Fibroblast of lung (primary cell): Measurements from ENCODE around the gene SENP2. TPM values are rescaled to one million over a fixed set of nuclear protein-coding genes. Genes with fewer than 3 reads are reported as not detected.

ENCODE experiments used
- DNase-seq, 2 donors: peaks; one replicate each; pipeline versions ENCODE4 v3.0.0 to v3.0.0-alpha.2; 2010; ENCODE audit warnings: low read depth in 2 of 2
- H2AFZ ChIP-seq: 2 replicates; pipeline ENCODE4 v1.5.1; 2012; ENCODE audit warnings: low read length, control low read depth, inconsistent platforms
- H3K27ac ChIP-seq: 2 replicates; pipeline ENCODE4 v1.5.1; 2011; ENCODE audit warnings: low read length, control low read depth; ENCODE audit not compliant: insufficient read depth
- H3K27me3 ChIP-seq: 2 replicates; pipeline ENCODE4 v1.5.1; 2011; ENCODE audit warnings: mild to moderate bottlenecking, low read length; ENCODE audit not compliant: control insufficient read depth, insufficient read depth
- H3K36me3 ChIP-seq: 2 replicates; pipeline ENCODE4 v1.5.1; 2011; ENCODE audit warnings: low read length; ENCODE audit not compliant: control insufficient read depth, insufficient read depth
- H3K4me1 ChIP-seq: 2 replicates; pipeline ENCODE4 v1.5.1; 2011; ENCODE audit warnings: low read length; ENCODE audit not compliant: control insufficient read depth, insufficient read depth; ENCODE audit errors: extremely low read depth
- H3K4me2 ChIP-seq: 2 replicates; pipeline ENCODE4 v1.5.1; 2011; ENCODE audit warnings: low read length, control low read depth; ENCODE audit not compliant: insufficient read depth; ENCODE audit errors: extremely low read depth
- H3K4me3 ChIP-seq, 4 experiments: fragments of 200-600 bp in 1 of 4; sonication (generic) in 1 of 4; replicated peaks in 1 of 4; 2 replicates each; pipeline ENCODE4 v1.5.1; 2011 to 2016; ENCODE audit warnings: low read length in 4 of 4, low read depth in 3 of 4, mild to moderate bottlenecking in 3 of 4, control low read depth in 2 of 4, inconsistent platforms in 1 of 4, mixed read lengths in 1 of 4; ENCODE audit not compliant: insufficient read depth in 1 of 4; ENCODE audit errors: control extremely low read depth in 1 of 4
- H3K79me2 ChIP-seq: 2 replicates; pipeline ENCODE4 v1.5.1; 2012; ENCODE audit warnings: mild to moderate bottlenecking, low read length, inconsistent platforms; ENCODE audit not compliant: control insufficient read depth, insufficient read depth
- H3K9ac ChIP-seq: 2 replicates; pipeline ENCODE4 v1.5.1; 2011; ENCODE audit warnings: mild to moderate bottlenecking, low read length, control low read depth; ENCODE audit not compliant: insufficient read depth
- H3K9me3 ChIP-seq: 2 replicates; pipeline ENCODE4 v1.5.1; 2012; ENCODE audit warnings: low read depth, low read length; ENCODE audit not compliant: control insufficient read depth, insufficient read depth
- H4K20me1 ChIP-seq: 2 replicates; pipeline ENCODE4 v1.5.1; 2011; ENCODE audit warnings: low read length; ENCODE audit not compliant: control insufficient read depth, insufficient read depth; ENCODE audit errors: extremely low read depth
- CTCF ChIP-seq, 2 donors: IDR thresholded peaks in 1 of 2; conservative IDR thresholded peaks in 1 of 2; 1 replicate in 1 of 2; 2 replicates in 1 of 2; pipeline ENCODE4 v1.5.1; 2011 to 2012; ENCODE audit warnings: low read length in 2 of 2, control low read depth in 1 of 2, inconsistent platforms in 1 of 2, low read depth in 1 of 2, mild to moderate bottlenecking in 1 of 2
- EZH2 ChIP-seq: IDR thresholded peaks from 2 replicates; pipeline ENCODE4 v1.5.1; 2012; ENCODE audit warnings: low read length, control low read depth, mild to moderate bottlenecking; ENCODE audit errors: missing control alignments
- polyA plus RNA-seq, 2 donors: library from polyadenylated mRNA; depleted of rRNA in 1 of 2; stranded (reverse) in 1 of 2; unstranded in 1 of 2; fragments of >200 nt; gene quantifications; 2 replicates each; pipeline ENCODE4 v1.2.1, GENCODE V29; 2011 to 2012; ENCODE audit warnings: missing spikeins in 1 of 2
- total RNA-seq: library from RNA; depleted of rRNA; stranded (reverse); fragments of >200 nt; gene quantifications from 2 replicates; pipeline ENCODE4 v1.2.1, GENCODE V29; 2014

The SENP2 gene
- total and polyA plus RNA-seq, 2 donors (not counting 1 experiment from before 2014, with no cell fraction given) = 19.6 to 26.9 TPM

GRCh38 chr3:185678027-185678426 lies 91.9 kb downstream of the SENP2 start:
- no peaks in the 10 kb centered on the region for H4K20me1 ChIP-seq
- H3K36me3 ChIP-seq = peaks cover 3% of the 10 kb centered on the region
- TF ChIP-seq CTCF (conservative IDR thresholded peaks at IDR 0.05 in 1 of 2, IDR thresholded peaks at IDR 0.05 in 1 of 2; ENCODE audit: low read depth in 1 of 2, low read length in 2 of 2) = no peak
- TF ChIP-seq EZH2 = no peak
- no peak overlapping the region for H3K9ac ChIP-seq
- no peak overlapping the region for H3K27ac ChIP-seq
- H3K4me1 ChIP-seq = no peaks in the 10 kb centered on the region
- H3K4me2 ChIP-seq = no peak overlapping the region
- DNase-seq = no peak
- no peak overlapping the region for H3K4me3 ChIP-seq
- no peaks in the 10 kb centered on the region for H3K79me2 ChIP-seq
- no peaks in the 10 kb centered on the region for H3K27me3 ChIP-seq
- no peaks in the 10 kb centered on the region for H3K9me3 ChIP-seq
- no peak overlapping the region for H2AFZ ChIP-seq

GRCh38 chr3:185680231-185680630 lies 94.1 kb downstream of the SENP2 start:
- DNase-seq = peak in 1 of 2 donors; percentile 10
- TF ChIP-seq CTCF (conservative IDR thresholded peaks at IDR 0.05 in 1 of 2, IDR thresholded peaks at IDR 0.05 in 1 of 2; ENCODE audit: low read depth in 1 of 2, low read length in 2 of 2) (no peak), EZH2 (no peak)
- Histone ChIP-seq H4K20me1 (no peaks in the 10 kb centered on the region), H3K79me2 (no peaks in the 10 kb centered on the region), H3K27ac (no peak overlapping the region), H3K4me1 (no peaks in the 10 kb centered on the region), H3K27me3 (no peaks in the 10 kb centered on the region), H2AFZ (no peak overlapping the region), H3K4me3 (no peak overlapping the region), H3K9ac (no peak overlapping the region), H3K9me3 (no peaks in the 10 kb centered on the region), H3K4me2 (no peak overlapping the region), H3K36me3 (peaks cover 3% of the 10 kb centered on the region)

Other genes starting within 250 kb of the SENP2 start
- 13.4 and 15.0 TPM in 2 replicates for gene MAP3K13, start 223.2 kb upstream of the SENP2 start, total RNA-seq
- 22.3 and 28.2 TPM in 2 replicates for gene MAP3K13, start 223.2 kb upstream of the SENP2 start, polyA plus RNA-seq
- gene TMEM41A, start 87.3 kb upstream of the SENP2 start, total RNA-seq = 6.9 and 8.3 TPM in 2 replicates
- 16.9 and 18.2 TPM in 2 replicates for gene TMEM41A, start 87.3 kb upstream of the SENP2 start, polyA plus RNA-seq
- under 0.01 TPM in 1 of 2 replicates, not detected in the other for gene LIPH, start 33.7 kb upstream of the SENP2 start, total RNA-seq
- 0.06 and 0.32 TPM in 2 replicates for gene LIPH, start 33.7 kb upstream of the SENP2 start, polyA plus RNA-seq
- 26.2 and 46.1 TPM in 2 replicates for gene IGF2BP2, start 238.7 kb downstream of the SENP2 start, total RNA-seq
- 5.5 and 7.1 TPM in 2 replicates for gene IGF2BP2, start 238.7 kb downstream of the SENP2 start, polyA plus RNA-seq